Panc1 (cell line): Measurements from ENCODE around the gene SYNPR. TPM values are rescaled to one million over a fixed set of nuclear protein-coding genes. Genes with fewer than 3 reads are reported as not detected.
"Not testable (repeated sequence)": the region's sequence is repeated elsewhere in the genome, so short reads cannot be mapped to it uniquely, and the experiment has no call there.

Source experiments
- ATAC-seq: fragments of 200-7000 bp; cut with Tn5 transposase; 2 replicates; pipeline ENCODE4 v1.9.1; 2020; ENCODE audit warnings: mild to moderate bottlenecking, moderate library complexity
- BruUV-seq: library from RNA; stranded (reverse); fragments of 400-500 nt; replicated peaks from 2 replicates; lab custom pipeline; 2021; lab: Mats Ljungman, UMichigan
- CTCF ChIA-PET: fragments of 300-600 bp; sonication (Branson Sonifier 250); formaldehyde crosslinking; loops from one replicate; lab custom pipeline; 2022; ENCODE audit warnings: antibody characterized with exemption; lab: Charles Lee
- POLR2A ChIA-PET: fragments of 300-600 bp; sonication (Branson Sonifier 250); formaldehyde crosslinking; loops from one replicate; lab custom pipeline; 2022; ENCODE audit warnings: antibody characterized with exemption; lab: Charles Lee
- DNase-seq: peaks from one replicate; pipeline ENCODE4 v3.0.0-alpha.2; 2010; ENCODE audit warnings: low read depth, low spot score
- H3K27ac ChIP-seq: 2 replicates; pipeline ENCODE4 v1.5.1; 2011; ENCODE audit warnings: mild to moderate bottlenecking, low read length, inconsistent platforms
- H3K27me3 ChIP-seq: fragments of 200-500 bp; sonication (Bioruptor generic); 2 replicates; pipeline ENCODE4 v1.6.0; 2014; ENCODE audit warnings: low read length, inconsistent platforms; ENCODE audit not compliant: control insufficient read depth, insufficient read depth
- H3K36me3 ChIP-seq: fragments of 200-500 bp; sonication (Bioruptor generic); 2 replicates; pipeline ENCODE4 v1.5.1; 2014; ENCODE audit warnings: inconsistent platforms, mild to moderate bottlenecking, low read length, moderate library complexity; ENCODE audit not compliant: control insufficient read depth, insufficient read depth
- H3K4me1 ChIP-seq: 2 replicates; pipeline ENCODE4 v1.5.1; 2011; ENCODE audit warnings: inconsistent platforms, mild to moderate bottlenecking, low read length, moderate library complexity; ENCODE audit not compliant: control insufficient read depth, insufficient read depth
- H3K4me3 ChIP-seq, 2 experiments: 2 replicates each; pipeline ENCODE4 v1.5.1; 2011 to 2012; ENCODE audit warnings: low read depth in 2 of 2, low read length in 2 of 2, mild to moderate bottlenecking in 2 of 2, inconsistent platforms in 1 of 2, moderate library complexity in 1 of 2
- H3K9me3 ChIP-seq: fragments of 200-500 bp; sonication (Bioruptor generic); 2 replicates; pipeline ENCODE4 v1.5.1; 2014; ENCODE audit warnings: low read depth, mild to moderate bottlenecking, inconsistent platforms, low read length, moderate library complexity; ENCODE audit not compliant: control insufficient read depth, insufficient read depth
- CTCF ChIP-seq: fragments of 450-650 bp; IDR thresholded peaks from 2 replicates; pipeline ENCODE4 v1.5.1; 2017; ENCODE audit warnings: mild to moderate bottlenecking
- POLR2AphosphoS5 ChIP-seq: IDR thresholded peaks from 2 replicates; pipeline ENCODE4 v1.6.1; 2012; ENCODE audit warnings: mild to moderate bottlenecking, low read depth, low read length, moderate library complexity
- SIN3A ChIP-seq: IDR thresholded peaks from 2 replicates; pipeline ENCODE4 v1.6.1; 2012; ENCODE audit warnings: low read depth, mild to moderate bottlenecking, low read length, moderate library complexity, borderline replicate concordance; ENCODE audit not compliant: insufficient read depth
- TCF7L2 ChIP-seq: IDR thresholded peaks from 2 replicates; pipeline ENCODE4 v1.6.1; 2011; ENCODE audit warnings: mild to moderate bottlenecking, low read depth, low read length, inconsistent platforms
- in situ Hi-C: cut with HindIII; loops from 2 replicates; pipeline ENCODE4 v1.10.0; 2016; ENCODE audit warnings: low sequenced_read_pairs, low pct_unique_long_range_greater_than_20kb
- intact Hi-C: fragments of 100-400 bp; cut with micrococcal nuclease; formaldehyde crosslinking; loops from one replicate; pipeline ENCODE4 v1.10.0; 2022; ENCODE audit not compliant: unreplicated experiment
- total RNA-seq: library from RNA; stranded (reverse); gene quantifications from one replicate; pipeline ENCODE4 v1.2.1, GENCODE V29; 2021; ENCODE audit not compliant: unreplicated experiment
- TF ChIP-seq, protein P1 (sequence below), 2 experiments: IDR thresholded peaks; 2 replicates each; pipeline ENCODE4 v1.6.1; 2011 to 2012; ENCODE audit warnings: low read depth in 2 of 2, control low read depth in 1 of 2, low read length in 1 of 2, mild to moderate bottlenecking in 1 of 2, moderate library complexity in 1 of 2; ENCODE audit not compliant: insufficient read depth in 1 of 2

SYNPR gene
- total RNA-seq, 1 experiment from 2014 or later: not detected

GRCh38 chr3:63251499-63251898 is 26.6 kb upstream of the SYNPR start:
- no peak overlapping the region for H3K27ac ChIP-seq
- no peaks in the 10 kb centered on the region for H3K36me3 ChIP-seq
- H3K4me1 ChIP-seq: no peaks in the 10 kb centered on the region
- intact Hi-C loops: no loop called here
- ATAC-seq (no peak), DNase-seq (no peak)
- TF ChIP-seq POLR2AphosphoS5 (no peak), CTCF (no peak), TCF7L2 (no peak), SIN3A (no peak)
- TF ChIP-seq, protein P1, sequence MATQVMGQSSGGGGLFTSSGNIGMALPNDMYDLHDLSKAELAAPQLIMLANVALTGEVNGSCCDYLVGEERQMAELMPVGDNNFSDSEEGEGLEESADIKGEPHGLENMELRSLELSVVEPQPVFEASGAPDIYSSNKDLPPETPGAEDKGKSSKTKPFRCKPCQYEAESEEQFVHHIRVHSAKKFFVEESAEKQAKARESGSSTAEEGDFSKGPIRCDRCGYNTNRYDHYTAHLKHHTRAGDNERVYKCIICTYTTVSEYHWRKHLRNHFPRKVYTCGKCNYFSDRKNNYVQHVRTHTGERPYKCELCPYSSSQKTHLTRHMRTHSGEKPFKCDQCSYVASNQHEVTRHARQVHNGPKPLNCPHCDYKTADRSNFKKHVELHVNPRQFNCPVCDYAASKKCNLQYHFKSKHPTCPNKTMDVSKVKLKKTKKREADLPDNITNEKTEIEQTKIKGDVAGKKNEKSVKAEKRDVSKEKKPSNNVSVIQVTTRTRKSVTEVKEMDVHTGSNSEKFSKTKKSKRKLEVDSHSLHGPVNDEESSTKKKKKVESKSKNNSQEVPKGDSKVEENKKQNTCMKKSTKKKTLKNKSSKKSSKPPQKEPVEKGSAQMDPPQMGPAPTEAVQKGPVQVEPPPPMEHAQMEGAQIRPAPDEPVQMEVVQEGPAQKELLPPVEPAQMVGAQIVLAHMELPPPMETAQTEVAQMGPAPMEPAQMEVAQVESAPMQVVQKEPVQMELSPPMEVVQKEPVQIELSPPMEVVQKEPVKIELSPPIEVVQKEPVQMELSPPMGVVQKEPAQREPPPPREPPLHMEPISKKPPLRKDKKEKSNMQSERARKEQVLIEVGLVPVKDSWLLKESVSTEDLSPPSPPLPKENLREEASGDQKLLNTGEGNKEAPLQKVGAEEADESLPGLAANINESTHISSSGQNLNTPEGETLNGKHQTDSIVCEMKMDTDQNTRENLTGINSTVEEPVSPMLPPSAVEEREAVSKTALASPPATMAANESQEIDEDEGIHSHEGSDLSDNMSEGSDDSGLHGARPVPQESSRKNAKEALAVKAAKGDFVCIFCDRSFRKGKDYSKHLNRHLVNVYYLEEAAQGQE (IDR thresholded peaks at IDR 0.05; ENCODE audit: insufficient read depth in 1 of 2, low read depth in 2 of 2, low read length in 1 of 2): no peak
- H3K9me3 ChIP-seq: no peaks in the 10 kb centered on the region
- CTCF ChIA-PET: no interaction called here
- in situ Hi-C loops: no loop called here
- no peaks in the 10 kb centered on the region for H3K27me3 ChIP-seq
- H3K4me3 ChIP-seq: no peak overlapping the region
- POLR2A ChIA-PET: no interaction called here
- no TSS peak for BruUV-seq

DNA sequence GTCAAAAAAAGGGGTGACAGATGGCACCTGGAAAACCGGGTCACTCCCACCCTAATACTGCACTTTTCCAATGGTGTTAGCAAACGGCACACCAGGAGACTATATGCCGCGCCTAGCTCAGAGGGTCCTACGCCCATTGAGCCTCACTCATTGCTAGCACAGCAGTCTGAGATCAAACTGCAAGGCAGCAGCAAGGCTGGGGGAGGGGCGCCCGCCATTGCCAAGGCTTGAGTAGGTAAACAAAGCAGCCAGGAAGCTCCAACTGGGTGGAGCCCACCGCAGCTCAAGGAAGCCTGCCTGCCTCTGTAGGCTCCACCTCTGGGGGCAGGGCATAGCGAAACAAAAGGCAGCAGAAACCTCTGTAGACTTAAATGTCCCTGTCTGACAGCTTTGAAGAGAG is 22.3 kb upstream of the SYNPR start:
- CTCF ChIA-PET, ATAC-seq, intact Hi-C loops, H3K36me3 ChIP-seq, BruUV-seq, DNase-seq, H3K27ac ChIP-seq, H3K27me3 ChIP-seq, H3K4me1 ChIP-seq, H3K4me3 ChIP-seq, H3K9me3 ChIP-seq, POLR2A ChIA-PET, in situ Hi-C loops: not testable (repeated sequence)

DNA sequence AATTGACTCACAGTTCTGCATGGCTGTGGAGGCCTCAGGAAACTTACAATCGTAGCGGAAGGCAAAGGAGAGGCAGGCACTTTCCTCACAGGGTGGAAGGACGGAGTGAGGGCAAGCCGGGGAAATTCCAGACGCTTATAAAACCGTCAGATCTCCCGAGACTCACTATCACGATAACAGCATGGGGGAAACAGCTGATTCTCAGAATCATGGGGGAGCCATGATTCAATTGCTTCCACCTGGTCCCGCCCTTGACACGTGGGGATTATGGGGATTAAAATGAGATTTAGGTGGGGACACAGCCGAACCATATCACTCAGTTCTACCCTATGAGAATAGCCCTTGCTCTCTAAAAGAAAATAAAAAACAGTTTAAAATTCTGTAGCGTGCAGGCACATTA is 13.4 kb upstream of the SYNPR start:
- in situ Hi-C loops (no loop called here), intact Hi-C loops (no loop called here)
- DNase-seq (no peak), ATAC-seq (no peak)
- Histone ChIP-seq H3K9me3 (no peaks in the 10 kb centered on the region), H3K27me3 (no peaks in the 10 kb centered on the region), H3K4me3 (no peak overlapping the region), H3K4me1 (no peaks in the 10 kb centered on the region), H3K27ac (no peak overlapping the region), H3K36me3 (no peaks in the 10 kb centered on the region)
- POLR2A ChIA-PET: no interaction called here
- no peak for TF ChIP-seq TCF7L2
- no peak for TF ChIP-seq SIN3A
- TF ChIP-seq CTCF: no peak
- TF ChIP-seq, protein P1 (IDR thresholded peaks at IDR 0.05; ENCODE audit: insufficient read depth in 1 of 2, low read depth in 2 of 2, low read length in 1 of 2): no peak
- no peak for TF ChIP-seq POLR2AphosphoS5
- CTCF ChIA-PET: no interaction called here
- BruUV-seq: no TSS peak
